ENCODE results near the gene TMOD4. TPM values are rescaled to one million over a fixed set of nuclear protein-coding genes. Genes with fewer than 3 reads are reported as not detected.

The TMOD4 gene
- total RNA-seq, 1 experiment from 2014 or later, result 0.79 TPM

- ChIA-PET CTCF (interaction anchor here (1.1 to 4.2 kb wide), 6 partner anchors 11 to 119 kb away, joined by 4 to 50 read pairs (median 28); no protein-coding TSS in a partner anchor), POLR2A (no interaction called here)
- DNase-seq (ENCODE audit: low spot score) (peak; percentile 28), ATAC-seq (no peak)
- H3K4me3 Mint-ChIP-seq, result peak overlapping the region; percentile 72
- no peak for TF ChIP-seq MYBL2 (CRISPR knock-in tag; IDR thresholded peaks at IDR 0.05)
- TF ChIP-seq TP53 (CRISPR knock-in tag; IDR thresholded peaks at IDR 0.05), result no peak
- TF ChIP-seq RELA (CRISPR knock-in tag; IDR thresholded peaks at IDR 0.05; ENCODE audit: borderline replicate concordance), result no peak
- TF ChIP-seq PRDM15 (CRISPR knock-in tag; IDR thresholded peaks at IDR 0.05), result no peak
- TF ChIP-seq ZSCAN18 (CRISPR knock-in tag; IDR thresholded peaks at IDR 0.05), result no peak
- TF ChIP-seq ERG (CRISPR knock-in tag; IDR thresholded peaks at IDR 0.05), result no peak
- no peak for TF ChIP-seq ZNF423 (CRISPR knock-in tag; IDR thresholded peaks at IDR 0.05)
- TF ChIP-seq IRF2 (CRISPR knock-in tag; IDR thresholded peaks at IDR 0.05; ENCODE audit: borderline replicate concordance, low read depth), result no peak
- no peak for TF ChIP-seq NR2C2 (CRISPR knock-in tag; IDR thresholded peaks at IDR 0.05)
- TF ChIP-seq ZNF317 (CRISPR knock-in tag; IDR thresholded peaks at IDR 0.05; ENCODE audit: borderline replicate concordance, low read depth), result no peak
- no peak for TF ChIP-seq HMGXB4 (CRISPR knock-in tag; IDR thresholded peaks at IDR 0.05)
- TF ChIP-seq PREB (CRISPR knock-in tag; IDR thresholded peaks at IDR 0.05; ENCODE audit: borderline replicate concordance), result no peak
- no peak for TF ChIP-seq ZNF532 (CRISPR knock-in tag; IDR thresholded peaks at IDR 0.05; ENCODE audit: borderline replicate concordance)
- TF ChIP-seq TEAD1 (CRISPR knock-in tag; IDR thresholded peaks at IDR 0.05), result no peak
- no peak for TF ChIP-seq ZNF396 (CRISPR knock-in tag; IDR thresholded peaks at IDR 0.05; ENCODE audit: borderline replicate concordance)
- H3K27me3 Mint-ChIP-seq (ENCODE audit: low read depth), result peaks cover 43% of the 10 kb centered on the region
- peaks cover 15% of the 10 kb centered on the region for H3K4me1 Mint-ChIP-seq
- no peak overlapping the region for H3K27ac Mint-ChIP-seq
- no peaks in the 10 kb centered on the region; the same call in 1 of the 2 replicates for H3K9me3 Mint-ChIP-seq
- H3K36me3 Mint-ChIP-seq, result peaks cover 16% of the 10 kb centered on the region
These were observed 43.3 kb downstream of the TMOD4 start for GRCh38 chr1:151132335-151133017.
